ENCODE data around the gene AQP9. TPM values are rescaled to one million over a fixed set of nuclear protein-coding genes. Genes with fewer than 3 reads are reported as not detected.

Gene AQP9
- total and polyA plus RNA-seq, 8 donors: 0.06 to 137 (median 0.24) TPM; not detected in 1

GRCh38 chr15:58165661-58166060 lies 27.5 kb downstream of the AQP9 start:
- Histone ChIP-seq H3K9me3 (no peaks in the 10 kb centered on the region), H3K27me3 (peaks cover 0 to 10% of the 10 kb centered on the region in 2 donors), H3K36me3 (peaks cover 0 to 67% of the 10 kb centered on the region in 2 donors), H3K27ac (no peak overlapping the region), H3K4me1 (no peaks in the 10 kb centered on the region), H3K4me3 (no peak overlapping the region)
- intact Hi-C loops (cut with DNase I): no loop called here
- ATAC-seq (no peak), DNase-seq (peak in 3 of 4 donors; percentile 38 to 88 (median 75))
- TF ChIP-seq, protein P1, sequence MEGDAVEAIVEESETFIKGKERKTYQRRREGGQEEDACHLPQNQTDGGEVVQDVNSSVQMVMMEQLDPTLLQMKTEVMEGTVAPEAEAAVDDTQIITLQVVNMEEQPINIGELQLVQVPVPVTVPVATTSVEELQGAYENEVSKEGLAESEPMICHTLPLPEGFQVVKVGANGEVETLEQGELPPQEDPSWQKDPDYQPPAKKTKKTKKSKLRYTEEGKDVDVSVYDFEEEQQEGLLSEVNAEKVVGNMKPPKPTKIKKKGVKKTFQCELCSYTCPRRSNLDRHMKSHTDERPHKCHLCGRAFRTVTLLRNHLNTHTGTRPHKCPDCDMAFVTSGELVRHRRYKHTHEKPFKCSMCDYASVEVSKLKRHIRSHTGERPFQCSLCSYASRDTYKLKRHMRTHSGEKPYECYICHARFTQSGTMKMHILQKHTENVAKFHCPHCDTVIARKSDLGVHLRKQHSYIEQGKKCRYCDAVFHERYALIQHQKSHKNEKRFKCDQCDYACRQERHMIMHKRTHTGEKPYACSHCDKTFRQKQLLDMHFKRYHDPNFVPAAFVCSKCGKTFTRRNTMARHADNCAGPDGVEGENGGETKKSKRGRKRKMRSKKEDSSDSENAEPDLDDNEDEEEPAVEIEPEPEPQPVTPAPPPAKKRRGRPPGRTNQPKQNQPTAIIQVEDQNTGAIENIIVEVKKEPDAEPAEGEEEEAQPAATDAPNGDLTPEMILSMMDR (IDR thresholded peaks at IDR 0.05): no peak

- intact Hi-C loops (cut with DNase I): no loop called here
- Histone ChIP-seq H3K4me3 (no peak overlapping the region), H3K27me3 (peaks cover 0 to 10% of the 10 kb centered on the region in 2 donors), H3K4me1 (no peaks in the 10 kb centered on the region), H3K9me3 (no peaks in the 10 kb centered on the region), H3K27ac (no peak overlapping the region), H3K36me3 (peaks cover 0 to 77% of the 10 kb centered on the region in 2 donors)
- DNase-seq: no peak
- ATAC-seq: no peak
- TF ChIP-seq, protein P1 (IDR thresholded peaks at IDR 0.05): no peak
Observed at GRCh38 chr15:58167095-58167691, 29.0 kb downstream of the AQP9 start.

DNA sequence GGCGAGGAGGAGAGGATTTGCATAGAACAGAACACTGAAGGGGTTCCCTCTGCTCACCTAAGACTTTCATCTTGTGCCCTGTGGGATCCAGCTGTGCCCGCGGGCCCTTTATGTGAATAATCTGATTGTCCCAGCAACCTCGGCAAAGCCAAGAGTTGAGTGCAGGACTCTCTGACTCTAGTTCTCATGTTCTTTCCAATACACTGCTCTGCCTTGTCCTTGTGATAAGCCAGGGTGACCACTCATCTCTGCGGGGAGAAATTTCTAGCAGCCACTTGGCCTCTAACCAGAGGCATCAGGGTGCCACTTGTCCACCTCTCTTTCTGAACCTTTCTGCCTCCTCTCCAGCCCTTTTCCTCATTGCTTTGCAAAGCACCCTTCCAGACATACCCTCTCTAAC lies 31.8 kb downstream of the AQP9 start:
- Histone ChIP-seq H3K9me3 (no peaks in the 10 kb centered on the region), H3K36me3 (peaks cover 0 to 92% of the 10 kb centered on the region in 2 donors), H3K27ac (no peak overlapping the region), H3K4me1 (no peaks in the 10 kb centered on the region), H3K27me3 (peaks cover 0 to 10% of the 10 kb centered on the region in 2 donors), H3K4me3 (no peak overlapping the region)
- intact Hi-C loops (cut with DNase I): no loop called here
- TF ChIP-seq, protein P1 (IDR thresholded peaks at IDR 0.05): no peak
- DNase-seq (peak in 1 of 4 donors; percentile 16), ATAC-seq (no peak)

DNA sequence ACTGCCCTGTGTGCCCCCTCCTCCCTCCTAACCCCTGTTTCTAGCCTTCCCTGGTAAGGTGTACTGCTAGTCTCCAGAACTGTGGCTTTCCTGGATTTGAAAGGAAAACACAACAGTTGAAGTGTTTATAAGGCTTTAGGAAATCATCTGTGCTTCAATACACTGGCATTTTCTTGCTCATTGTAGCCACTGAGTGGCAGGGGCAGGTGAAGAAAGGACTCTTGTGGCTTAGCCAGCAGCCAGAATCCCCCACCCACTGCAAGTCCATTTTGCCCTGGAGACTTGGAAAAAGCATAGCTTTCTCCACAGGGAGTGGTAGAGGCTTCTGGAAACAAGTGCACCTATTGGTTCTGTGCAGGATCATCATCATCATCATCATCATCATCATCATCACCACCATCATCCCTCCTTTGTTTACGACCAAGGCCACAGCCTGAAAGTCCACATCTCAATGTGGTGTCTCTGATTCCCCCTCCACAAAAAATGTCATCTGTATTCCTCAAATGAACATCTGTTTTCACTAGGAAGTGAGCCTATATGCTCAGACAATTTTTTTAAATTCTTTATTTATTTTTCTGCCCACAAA lies 33.4 kb downstream of the AQP9 start:
- TF ChIP-seq, protein P1 (IDR thresholded peaks at IDR 0.05): no peak
- Histone ChIP-seq H3K27ac (no peak overlapping the region), H3K36me3 (peaks cover 0 to 99% of the 10 kb centered on the region in 2 donors), H3K27me3 (peaks cover 0 to 6% of the 10 kb centered on the region in 2 donors), H3K4me1 (no peaks in the 10 kb centered on the region), H3K4me3 (no peak overlapping the region), H3K9me3 (no peaks in the 10 kb centered on the region)
- intact Hi-C loops (cut with DNase I): no loop called here
- DNase-seq (no peak), ATAC-seq (no peak)

DNA sequence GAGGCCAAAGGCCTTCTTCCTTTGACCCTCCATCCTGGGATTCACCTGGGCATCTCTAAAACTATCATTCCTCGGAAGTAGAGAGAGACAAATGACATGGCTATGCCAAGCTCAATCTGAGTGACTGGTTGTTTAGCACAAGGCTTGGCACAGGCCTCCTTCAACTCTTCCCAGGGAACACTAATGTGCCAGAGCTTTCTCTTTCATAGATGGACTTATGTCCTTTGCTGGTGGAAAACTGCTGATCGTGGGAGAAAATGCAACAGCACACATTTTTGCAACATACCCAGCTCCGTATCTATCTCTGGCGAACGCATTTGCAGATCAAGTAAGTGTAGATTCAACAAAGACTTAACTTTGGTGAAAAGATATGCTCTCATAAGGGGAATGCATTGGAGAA lies 36.5 kb downstream of the AQP9 start:
- ATAC-seq (no peak), DNase-seq (no peak)
- H3K27ac ChIP-seq: no peak overlapping the region
- intact Hi-C loops (cut with DNase I): no loop called here
- TF ChIP-seq, protein P1 (IDR thresholded peaks at IDR 0.05): no peak
- no peaks in the 10 kb centered on the region for H3K4me1 ChIP-seq
- no peaks in the 10 kb centered on the region for H3K27me3 ChIP-seq
- no peaks in the 10 kb centered on the region for H3K9me3 ChIP-seq
- H3K36me3 ChIP-seq: peaks cover 0 to 99% of the 10 kb centered on the region in 2 donors
- H3K4me3 ChIP-seq: no peak overlapping the region

Data from left lung (tissue), 10 donors.